ENCODE results near the gene RPS6KA2.

Gene RPS6KA2

DNA sequence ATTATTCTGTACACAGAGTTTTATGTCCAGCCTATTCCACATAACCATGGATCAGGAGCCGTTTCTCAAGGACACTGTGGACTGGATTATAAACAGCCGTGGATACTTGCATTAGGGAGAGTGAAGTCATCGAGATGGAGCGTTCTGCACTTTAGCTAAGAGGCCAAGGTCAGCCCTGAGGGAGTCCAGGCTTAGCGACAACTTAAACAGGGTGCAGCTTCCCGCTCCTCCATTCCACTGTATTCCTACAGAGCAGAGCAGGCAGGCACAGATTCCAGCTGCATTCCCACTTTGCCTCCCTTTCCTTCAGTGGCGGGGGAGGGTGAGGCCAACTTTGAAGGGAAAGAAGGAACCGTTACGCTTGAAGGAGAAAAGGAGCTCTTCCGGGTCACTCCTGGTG lies 100.1 kb downstream of the RPS6KA2 start:
- DNase-seq: no peak

DNA sequence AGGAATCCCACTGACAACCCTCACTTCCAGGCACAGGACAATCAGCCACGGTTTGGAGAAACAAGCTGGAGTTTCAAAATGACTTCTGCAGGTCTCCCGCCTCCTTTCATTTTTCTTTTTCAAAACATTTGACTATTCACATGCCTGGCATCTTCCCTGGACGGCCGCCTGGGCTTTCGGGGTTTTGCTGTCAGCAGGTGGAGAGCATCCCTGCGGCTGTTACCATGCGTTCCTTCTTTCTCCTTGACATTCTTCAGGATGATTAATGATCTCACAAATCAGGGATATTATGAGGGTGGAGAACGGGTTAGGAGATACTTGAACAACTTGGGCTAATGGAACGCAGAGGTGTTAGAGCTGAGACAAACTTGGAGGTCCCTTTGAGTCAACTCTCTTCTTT lies 101.5 kb downstream of the RPS6KA2 start:
- DNase-seq: no peak

DNA sequence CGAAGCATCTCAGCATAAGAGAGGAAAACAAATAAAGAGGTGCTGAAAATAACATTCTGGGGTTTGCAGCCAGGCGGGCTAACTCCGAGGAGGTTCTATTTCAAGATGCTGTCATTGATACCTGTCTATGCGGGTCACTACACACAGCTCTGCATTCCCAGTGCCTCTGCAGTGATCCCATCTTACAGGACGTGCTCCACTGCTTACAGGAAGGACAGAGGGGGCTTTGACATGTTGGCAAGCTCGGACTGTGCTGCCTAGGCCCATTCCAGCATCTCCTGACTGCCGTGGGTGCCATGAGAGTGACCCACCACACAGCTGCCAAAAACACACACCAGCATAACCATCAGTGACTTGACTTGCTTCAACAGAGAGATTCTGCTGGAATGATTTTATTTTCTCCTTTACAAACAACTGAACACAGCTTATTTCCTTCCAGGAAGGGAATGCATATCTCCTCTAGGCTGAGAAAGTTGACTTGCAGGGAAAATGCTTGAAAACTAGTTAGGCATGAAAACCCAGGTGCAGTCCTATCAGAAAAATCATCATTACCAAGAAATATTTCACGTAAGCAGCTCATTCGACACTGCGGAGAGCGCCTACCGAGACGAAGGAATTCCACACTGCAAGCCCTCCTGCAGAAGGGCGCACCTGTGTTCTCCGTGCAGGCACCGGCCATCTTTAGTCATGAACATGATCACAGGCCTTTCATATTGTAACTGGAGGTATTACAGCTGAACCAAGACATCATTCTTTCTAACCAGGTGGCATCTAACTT lies 103.1 kb downstream of the RPS6KA2 start:
- DNase-seq: no peak

DNA sequence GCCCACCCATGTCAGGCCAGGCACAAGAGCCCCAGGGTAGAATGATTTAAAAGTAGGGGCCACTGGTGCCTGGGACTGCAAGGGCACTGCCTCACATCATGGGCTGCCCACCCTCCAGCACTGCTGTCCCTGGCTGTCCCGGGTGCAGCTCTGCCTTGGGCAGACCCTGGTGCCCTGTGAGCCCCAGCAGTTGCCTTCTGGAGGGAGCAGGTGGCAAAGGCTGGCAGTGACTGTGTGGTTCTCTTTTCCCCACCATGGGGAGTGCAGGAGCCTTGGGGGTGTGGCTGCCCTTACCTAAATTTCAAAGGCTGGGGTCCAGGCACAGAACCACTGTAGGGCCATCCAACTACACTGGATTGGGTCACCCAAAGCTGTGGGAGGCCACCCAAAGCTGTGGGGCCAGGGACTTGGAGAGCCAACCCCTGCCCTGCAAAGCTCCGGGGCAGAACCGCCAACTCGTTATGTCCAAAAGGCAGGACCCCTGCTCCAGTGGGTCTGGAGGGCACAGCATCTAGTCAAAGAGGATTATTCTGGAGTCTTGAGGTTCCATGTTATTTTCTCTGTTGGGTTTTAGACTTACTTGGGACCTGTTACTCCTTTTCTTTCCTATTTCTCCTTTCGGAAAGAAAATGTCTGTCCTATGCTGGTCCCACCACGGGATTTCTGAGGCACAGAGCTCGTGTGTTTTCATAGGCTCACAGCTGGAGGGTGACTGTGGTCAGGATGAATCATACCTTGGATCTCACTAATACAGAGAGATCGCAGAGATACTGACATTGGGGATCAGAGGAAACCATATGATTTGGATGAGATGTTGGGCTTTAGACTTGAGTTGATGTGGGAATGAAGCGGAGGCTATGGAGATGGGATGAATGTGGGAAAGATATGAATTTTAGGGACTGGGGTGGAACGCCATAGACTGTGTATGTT lies 105.9 kb downstream of the RPS6KA2 start:
- DNase-seq: no peak

DNA sequence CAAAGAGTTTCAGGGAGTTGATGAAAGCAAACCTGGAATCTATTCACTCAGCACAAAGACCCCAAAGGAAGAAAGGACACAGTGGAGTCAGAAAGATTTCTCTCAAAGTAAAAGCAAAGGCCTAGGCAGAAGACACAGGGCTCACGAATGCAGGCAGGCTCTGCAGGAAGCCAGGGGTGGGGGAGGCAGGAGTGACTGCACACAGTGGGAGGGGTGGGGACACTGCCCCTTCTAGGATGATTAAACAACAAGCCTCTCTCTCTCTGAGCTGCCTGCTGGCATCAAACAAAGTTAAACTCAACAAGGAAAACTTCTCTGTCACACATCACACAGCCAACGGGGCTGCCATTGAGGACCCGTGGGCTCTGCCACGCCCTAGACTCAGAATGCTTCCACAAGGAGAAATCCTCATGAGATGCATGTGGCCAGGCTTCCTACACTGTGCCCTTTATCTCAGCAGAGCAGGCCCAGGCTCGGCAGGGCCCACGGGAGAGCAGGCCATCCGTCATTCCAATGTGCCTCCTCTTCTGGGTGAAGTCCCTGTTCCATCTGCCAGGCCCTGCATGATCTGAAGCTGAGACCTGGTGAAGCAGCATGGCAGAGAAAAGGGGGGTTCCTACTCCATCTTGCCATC lies 110.7 kb downstream of the RPS6KA2 start:
- peak in 2 of 4 experiments; percentile 7 to 15 for DNase-seq

DNA sequence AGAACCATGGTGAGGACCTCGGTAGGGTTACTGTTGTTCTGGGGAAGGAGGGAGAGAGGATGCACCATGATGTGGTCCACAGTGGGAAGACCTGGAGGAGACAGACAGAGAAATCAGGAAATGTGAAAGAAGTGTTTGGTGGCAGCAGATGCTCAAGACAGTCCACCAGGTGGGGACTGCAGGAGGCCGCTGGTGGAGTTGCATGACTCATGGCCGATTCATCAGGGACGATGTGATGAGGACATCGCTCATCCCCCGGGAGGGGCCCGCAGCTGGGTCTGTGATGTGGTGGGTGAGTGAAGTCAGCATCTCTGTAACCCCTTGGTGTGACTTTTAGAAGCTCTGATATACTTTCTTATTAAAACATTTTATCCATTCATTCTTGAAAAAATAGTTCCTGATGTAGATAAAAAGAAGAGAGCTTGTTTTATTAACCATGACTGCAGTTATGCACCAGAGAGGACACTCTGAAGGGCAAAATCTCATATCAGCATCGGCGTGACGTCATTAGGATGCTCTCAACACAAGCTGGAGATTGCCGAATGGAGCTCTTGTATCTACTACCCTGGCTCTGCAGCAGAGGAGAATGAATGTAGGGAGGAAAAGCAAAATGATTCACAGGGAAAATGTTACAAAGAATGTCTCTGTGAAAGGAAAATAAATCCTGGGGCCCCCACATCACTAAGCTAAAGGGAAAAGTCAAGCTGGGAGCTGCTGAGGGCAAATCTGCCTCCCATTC lies 111.8 kb downstream of the RPS6KA2 start:
- peak; percentile 1 to 28 (median 22) for DNase-seq

DNA sequence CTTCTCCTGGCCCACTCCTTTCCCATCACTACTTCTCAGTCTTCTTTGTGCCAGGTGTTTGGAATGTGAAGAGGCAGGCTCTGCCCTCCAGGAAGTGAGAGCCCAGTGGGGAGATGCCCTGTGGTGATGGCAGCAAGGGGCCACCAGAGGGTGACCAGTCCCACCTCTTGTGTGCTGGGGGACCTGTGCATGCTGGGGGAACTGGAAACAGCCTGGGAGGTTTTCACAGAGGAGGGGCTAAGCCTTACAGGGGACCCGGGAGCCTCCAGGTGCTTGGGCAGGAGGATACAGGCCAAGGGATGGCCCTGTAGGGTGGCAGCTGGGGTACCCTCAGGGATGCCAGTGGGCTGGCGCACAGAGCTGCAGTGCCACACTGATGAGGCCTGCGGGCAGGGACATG lies 112.9 kb downstream of the RPS6KA2 start:
- no peak for DNase-seq

DNA sequence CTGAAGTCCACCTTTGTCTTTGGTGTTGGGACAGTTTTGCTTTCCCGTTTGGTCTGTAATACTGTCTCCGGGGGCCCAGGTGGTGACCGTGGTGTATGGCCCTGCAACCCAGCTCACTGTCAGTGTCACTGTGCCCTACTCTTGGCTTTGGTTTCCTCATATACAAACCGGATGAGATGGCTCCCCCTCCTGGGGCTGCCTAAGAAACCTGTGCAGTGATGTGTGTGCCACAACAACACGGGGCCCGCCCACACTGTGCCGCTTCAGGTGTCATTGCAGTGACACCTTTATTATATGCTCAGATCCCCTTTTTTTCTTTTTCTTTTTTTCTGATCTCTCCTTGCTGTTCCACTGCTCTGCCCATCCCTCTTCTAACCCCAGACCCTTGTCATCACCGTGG lies 114.5 kb downstream of the RPS6KA2 start:
- no peak for DNase-seq

DNA sequence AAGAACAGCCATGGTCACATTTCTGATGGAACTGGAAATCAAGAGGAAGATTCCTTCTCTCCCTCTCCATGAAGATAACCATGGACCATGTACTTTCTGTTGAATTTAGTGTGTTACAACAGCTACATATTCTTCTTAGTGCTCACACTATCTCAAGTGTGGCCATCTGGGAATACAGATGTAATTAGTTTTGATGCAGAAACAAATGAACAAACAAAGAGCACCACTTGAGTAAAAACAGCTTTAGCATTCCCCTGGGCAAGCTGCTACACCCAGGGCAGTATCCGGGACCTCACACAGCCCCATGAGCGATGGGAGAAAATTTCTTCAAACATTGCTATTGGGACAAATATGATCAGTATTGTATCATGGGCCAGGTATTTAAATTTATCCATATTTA lies 115.7 kb downstream of the RPS6KA2 start:
- no peak for DNase-seq

DNA sequence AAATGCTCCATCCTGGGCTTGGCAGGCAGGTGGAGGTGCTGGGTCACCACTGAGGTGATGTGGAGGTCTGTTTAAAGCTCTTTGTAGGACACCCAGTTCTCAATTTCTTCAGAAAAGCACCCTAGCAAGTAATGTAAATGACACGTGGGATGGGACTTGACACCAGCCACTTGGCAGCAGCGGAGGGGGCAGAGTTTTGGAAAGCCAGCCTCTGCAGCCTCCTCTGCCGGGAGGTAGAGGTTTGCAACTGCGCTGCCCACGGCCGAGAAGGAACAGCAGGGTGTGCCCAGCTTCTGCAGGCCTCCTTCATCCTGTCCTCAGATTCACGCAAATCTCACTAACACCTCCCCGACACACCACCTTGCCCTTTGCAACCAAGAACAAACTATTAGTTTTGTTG lies 117.9 kb downstream of the RPS6KA2 start:
- DNase-seq: no peak

DNA sequence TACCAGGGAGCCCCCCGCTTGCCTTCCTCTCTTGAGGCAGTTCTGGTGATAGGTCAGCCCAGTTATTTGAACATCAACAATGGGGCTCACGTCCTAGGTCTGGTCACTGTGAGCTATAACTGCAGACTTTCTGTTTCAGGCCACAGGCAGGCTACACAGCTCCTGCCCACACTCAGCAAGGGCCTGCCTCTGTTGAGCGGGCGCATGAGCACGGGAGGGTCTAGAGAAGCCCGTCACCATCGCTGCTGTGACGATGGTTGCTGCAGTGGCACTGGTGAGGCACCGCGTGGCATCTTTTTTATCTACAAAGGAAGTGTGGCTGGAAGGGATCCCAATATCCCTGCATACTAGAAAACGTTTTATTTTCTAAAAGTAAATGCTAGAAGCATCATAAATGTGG lies 118.3 kb downstream of the RPS6KA2 start:
- no peak for DNase-seq

DNA sequence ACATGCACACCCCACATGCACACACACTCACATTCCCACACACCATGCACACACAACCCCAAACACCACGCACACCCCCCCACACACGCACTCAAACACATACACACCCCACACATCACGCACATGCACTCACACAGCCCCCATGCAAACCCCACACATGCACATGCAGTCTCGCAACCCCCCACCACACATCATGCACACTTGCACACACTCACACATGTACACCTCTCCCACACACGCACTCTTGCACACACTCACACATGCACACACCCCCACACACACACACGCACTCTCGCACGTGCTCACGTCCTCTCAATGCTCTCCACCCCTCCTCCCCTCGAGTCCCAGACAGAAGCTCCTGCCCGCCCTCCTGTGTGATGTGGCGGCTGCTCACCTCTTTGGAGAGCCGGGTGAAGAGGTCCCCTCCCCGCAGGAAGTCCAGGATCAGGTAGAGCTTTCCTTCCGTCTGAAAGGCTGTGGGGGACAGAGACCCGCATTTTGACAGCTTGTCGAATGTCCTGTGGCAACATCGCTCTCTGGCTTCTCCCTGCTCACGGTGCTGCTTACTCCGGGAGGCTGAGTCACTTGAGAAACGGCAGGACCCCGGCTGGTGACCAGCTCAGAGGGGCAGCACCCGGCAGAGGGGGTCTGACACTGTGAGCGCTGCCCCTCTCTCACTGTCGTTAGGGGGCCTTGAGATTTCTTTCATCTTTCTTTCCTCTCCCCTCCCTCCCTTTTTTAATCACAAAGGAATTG lies 119.1 kb downstream of the RPS6KA2 start:
- DNase-seq: no peak

DNA sequence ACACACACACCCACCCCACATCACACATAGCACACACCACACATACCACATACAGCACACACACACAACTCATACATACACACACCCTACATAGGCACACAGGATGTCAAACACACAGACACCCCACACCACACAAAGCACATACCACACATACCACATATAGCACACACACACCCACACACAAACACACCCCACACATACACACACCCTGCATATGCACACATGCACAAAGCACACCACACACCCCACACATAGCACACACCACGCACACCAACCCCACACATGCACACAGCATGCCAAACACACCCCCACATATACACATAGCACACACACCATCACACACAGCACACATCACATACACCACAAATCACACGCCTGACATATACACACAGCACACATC lies 119.7 kb downstream of the RPS6KA2 start:
- DNase-seq: no peak

DNA sequence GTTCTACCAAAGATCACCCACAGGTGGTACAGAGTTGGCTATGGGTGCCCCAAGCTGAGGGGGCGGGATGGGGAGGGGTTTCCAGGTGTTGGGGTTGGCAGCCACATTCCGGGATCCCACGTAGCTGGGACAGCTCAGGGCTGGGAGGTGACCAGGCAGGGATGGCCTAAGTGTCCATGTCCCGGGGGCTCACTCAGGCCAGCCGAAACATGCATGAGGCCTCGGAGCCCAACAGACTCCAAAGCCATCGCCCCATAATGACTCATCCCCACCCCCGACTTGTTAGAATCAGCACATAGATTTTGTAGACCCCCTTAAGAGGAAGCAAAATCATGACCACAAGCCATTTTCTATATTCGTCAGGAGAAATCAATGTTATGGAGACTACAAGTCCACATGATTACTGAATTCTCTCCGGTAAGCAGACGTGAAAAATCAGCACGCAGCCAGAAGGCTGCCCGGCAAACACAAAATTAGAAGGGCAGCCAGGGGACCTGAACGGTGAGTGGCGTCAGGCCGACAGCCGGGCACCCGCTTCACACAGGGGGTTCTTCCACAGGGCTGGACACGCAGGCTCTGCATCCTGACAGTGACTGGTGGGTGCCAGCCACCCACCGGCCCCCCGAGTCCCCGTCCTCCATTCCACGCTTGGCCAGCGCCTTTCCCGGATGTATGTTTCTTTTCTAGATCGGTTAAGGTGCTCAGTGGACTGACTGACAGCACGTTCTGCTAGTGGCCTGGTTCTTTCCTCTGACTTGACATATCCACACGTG lies 121.7 kb downstream of the RPS6KA2 start:
- no peak for DNase-seq

DNA sequence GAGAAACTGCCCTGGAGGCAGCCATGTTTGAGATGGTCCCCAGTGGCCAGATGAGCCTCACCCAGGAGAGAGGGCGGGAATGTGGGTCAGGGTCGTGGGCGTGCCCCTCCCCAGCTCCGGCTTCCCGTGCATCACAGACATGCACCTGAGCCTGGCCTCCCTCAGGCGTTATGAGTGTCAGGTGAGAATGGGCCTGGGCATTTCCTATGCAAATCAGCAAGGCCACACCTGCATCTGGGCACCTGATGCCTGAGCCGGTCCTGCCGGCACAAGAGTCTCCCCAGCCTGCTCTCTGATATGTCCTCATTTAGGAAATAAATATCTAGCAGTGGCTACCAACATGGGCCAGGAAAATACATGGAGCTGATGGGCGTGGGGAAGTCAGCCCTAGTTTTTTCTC lies 123.0 kb downstream of the RPS6KA2 start:
- DNase-seq: no peak

DNA sequence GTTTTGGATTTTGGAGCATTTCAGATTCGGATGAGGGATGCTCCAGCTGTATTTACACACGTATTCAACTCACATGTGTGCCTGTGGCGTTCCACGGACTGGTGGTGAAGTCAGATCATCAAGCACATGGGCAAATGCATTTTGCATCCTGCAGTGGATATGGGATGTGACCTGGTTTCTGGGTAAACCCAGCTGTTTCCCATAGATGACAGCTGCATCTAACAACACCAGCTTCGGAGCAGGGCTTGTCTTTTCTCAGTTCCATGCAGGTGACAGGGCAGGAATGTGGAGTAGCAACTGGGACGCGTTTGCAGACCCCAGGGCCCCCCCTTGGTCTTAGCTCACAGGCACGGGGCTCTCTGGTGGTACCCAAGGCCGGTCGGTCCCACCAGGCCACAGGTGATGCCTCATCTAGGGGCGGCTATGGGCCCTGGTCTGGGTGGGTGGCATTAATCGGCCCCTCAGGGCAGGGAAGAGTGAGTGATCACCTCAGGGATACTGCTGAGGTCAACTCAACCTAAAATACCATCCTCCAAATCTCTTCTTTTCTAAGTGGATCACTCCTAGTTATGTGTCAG lies 123.8 kb downstream of the RPS6KA2 start:
- DNase-seq: no peak

DNA sequence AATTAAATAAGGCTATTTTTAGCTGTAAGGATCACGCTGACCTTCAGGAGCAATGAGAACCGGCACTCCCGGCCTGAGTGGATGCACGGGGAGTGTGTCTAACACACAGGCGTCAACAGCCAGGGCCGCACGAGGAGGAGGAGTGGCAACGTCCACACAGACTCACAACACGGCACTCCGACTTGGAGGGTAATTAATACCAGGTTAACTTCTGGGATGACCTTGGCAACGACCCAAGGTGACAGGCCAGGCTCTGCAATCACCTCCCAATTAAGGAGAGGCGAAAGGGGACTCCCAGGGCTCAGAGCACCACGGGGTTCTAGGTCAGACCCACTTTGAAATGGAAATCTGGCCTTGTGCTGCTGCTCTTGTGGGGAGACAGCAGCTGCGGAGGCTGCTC lies 124.6 kb downstream of the RPS6KA2 start:
- DNase-seq: no peak

DNA sequence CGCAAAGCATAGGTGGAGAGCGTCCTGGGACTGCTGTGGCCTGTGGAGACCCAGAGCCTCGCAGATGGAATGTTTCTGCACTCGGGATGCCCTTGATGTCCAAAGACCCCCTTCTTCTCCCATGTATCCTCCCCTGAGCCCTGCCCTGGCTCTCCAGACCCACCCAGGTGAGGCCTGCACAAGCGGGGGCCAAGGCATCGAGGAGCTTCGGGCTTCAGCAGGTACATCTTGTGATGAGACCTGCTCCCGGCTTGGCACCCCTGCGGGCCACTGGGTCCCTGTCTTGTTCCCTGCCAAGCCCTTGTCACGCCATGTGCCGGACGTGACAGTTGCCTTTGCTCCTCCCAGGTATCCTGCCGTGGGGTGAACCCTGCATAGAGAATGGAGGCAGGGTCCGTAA lies 125.8 kb downstream of the RPS6KA2 start:
- DNase-seq: no peak

DNA sequence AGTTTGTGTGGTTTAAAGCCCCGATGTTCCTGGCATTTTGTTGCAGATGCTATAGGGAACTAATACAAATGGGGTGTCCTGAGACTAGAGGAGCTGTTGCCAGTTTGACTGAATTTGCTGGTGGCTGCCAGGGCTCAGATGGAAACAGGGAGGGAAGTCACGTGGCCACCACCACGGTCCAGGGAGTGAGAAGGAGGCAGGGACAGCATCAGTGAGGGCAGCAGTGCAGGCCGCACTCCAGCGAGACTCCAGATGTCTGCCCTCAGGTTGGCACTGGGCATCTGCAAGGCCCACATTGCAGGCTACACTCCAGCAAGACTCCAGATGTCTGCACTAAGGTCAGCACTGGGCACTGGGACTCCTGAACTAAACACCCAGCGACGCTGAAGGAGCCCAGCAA lies 126.8 kb downstream of the RPS6KA2 start:
- no peak for DNase-seq

DNA sequence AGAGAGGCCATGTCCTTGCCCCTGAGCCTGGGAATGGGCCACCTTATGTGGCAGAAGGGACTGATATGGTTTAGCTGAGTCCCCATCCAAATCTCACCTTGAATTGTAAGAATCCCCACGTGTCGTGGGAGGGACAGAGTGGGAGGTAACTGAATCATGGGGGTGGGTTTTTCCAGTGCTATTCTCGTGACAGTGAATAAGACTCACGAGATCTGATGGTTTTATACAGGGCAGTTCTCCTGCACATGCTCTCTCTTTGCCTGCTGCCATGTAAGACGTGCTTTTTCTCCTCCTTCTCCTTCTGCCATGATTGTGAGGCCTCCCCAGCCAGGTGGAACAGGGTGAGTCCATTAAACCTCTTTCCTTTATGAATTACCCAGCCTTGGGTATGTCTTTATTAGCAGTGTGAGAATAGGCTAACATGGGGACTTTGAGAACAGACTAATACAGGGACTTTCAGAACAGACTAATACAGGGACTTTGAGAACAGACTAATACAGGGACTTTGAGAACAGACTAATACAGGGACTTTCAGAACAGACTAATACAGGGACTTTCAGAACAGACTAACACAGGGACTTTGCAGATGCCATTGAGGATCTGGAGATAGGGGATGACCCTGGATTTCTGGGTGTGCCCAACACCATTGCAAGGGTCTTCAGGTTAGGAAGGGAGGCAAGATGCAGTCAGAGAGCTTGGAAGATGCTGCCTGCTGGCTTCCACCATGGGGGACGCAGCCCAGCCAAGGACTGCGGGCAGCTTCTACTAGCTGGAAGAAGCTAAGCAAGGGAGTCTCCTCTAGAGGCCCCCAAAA lies 127.5 kb downstream of the RPS6KA2 start:
- DNase-seq: no peak

All from suppressor macrophage (primary cell).